Measurements from ENCODE around the gene FMN1. TPM values are rescaled to one million over a fixed set of nuclear protein-coding genes. Genes with fewer than 3 reads are reported as not detected.

The FMN1 gene, protein sequence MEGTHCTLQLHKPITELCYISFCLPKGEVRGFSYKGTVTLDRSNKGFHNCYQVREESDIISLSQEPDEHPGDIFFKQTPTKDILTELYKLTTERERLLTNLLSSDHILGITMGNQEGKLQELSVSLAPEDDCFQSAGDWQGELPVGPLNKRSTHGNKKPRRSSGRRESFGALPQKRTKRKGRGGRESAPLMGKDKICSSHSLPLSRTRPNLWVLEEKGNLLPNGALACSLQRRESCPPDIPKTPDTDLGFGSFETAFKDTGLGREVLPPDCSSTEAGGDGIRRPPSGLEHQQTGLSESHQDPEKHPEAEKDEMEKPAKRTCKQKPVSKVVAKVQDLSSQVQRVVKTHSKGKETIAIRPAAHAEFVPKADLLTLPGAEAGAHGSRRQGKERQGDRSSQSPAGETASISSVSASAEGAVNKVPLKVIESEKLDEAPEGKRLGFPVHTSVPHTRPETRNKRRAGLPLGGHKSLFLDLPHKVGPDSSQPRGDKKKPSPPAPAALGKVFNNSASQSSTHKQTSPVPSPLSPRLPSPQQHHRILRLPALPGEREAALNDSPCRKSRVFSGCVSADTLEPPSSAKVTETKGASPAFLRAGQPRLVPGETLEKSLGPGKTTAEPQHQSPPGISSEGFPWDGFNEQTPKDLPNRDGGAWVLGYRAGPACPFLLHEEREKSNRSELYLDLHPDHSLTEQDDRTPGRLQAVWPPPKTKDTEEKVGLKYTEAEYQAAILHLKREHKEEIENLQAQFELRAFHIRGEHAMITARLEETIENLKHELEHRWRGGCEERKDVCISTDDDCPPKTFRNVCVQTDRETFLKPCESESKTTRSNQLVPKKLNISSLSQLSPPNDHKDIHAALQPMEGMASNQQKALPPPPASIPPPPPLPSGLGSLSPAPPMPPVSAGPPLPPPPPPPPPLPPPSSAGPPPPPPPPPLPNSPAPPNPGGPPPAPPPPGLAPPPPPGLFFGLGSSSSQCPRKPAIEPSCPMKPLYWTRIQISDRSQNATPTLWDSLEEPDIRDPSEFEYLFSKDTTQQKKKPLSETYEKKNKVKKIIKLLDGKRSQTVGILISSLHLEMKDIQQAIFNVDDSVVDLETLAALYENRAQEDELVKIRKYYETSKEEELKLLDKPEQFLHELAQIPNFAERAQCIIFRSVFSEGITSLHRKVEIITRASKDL (N-terminal part only)
- 10 to 100 TPM; 12.6 to 52.2 (median 20.1) TPM for total RNA-seq

- peak within 1 kb of the TSS; percentile 47 for H3K4me3 ChIP-seq (ENCODE audit: low read depth, poor library complexity, severe bottlenecking)
- no peak for TF ChIP-seq POLR2A (IDR thresholded peaks at IDR 0.05)
- TF ChIP-seq, protein P1, sequence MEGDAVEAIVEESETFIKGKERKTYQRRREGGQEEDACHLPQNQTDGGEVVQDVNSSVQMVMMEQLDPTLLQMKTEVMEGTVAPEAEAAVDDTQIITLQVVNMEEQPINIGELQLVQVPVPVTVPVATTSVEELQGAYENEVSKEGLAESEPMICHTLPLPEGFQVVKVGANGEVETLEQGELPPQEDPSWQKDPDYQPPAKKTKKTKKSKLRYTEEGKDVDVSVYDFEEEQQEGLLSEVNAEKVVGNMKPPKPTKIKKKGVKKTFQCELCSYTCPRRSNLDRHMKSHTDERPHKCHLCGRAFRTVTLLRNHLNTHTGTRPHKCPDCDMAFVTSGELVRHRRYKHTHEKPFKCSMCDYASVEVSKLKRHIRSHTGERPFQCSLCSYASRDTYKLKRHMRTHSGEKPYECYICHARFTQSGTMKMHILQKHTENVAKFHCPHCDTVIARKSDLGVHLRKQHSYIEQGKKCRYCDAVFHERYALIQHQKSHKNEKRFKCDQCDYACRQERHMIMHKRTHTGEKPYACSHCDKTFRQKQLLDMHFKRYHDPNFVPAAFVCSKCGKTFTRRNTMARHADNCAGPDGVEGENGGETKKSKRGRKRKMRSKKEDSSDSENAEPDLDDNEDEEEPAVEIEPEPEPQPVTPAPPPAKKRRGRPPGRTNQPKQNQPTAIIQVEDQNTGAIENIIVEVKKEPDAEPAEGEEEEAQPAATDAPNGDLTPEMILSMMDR (IDR thresholded peaks at IDR 0.05), result no peak
- peak; percentile 93 to 98 for DNase-seq (ENCODE audit: low spot score in 2 of 2)
- 7 to 8% methylated on average over 39 to 44 of the region's 46 CpGs for WGBS, 2 donors
- intact Hi-C loops (cut with DNase I; ENCODE audit: low total_unique reads), result no loop called here
Observed at GRCh38 chr15:33194704-33195670, at the start of gene FMN1. Gene FMN1, minus strand, starts transcription at chr15:33194714. Its CDS starts 39,800 bp downstream, at chr15:33154914.

- intact Hi-C loops (cut with DNase I; ENCODE audit: low total_unique reads), result no loop called here
- DNase-seq (ENCODE audit: low spot score in 2 of 2), result no peak
- no peak overlapping the region for H3K4me3 ChIP-seq (ENCODE audit: low read depth, poor library complexity, severe bottlenecking)
- 73 to 95% methylated on average over 1 of the region's 1 CpG for WGBS, 2 donors
- TF ChIP-seq POLR2A (IDR thresholded peaks at IDR 0.05), result no peak
- TF ChIP-seq, protein P1 (IDR thresholded peaks at IDR 0.05), result no peak
Observed at GRCh38 chr15:33243869-33244268, 49.4 kb upstream of the FMN1 start.

GRCh38 chr15:33243393-33243792 is 48.9 kb upstream of the FMN1 start:
- no peak overlapping the region for H3K4me3 ChIP-seq (ENCODE audit: low read depth, poor library complexity, severe bottlenecking)
- intact Hi-C loops (cut with DNase I; ENCODE audit: low total_unique reads), result no loop called here
- WGBS, 2 donors, result 94 to 100% methylated on average over 2 of the region's 2 CpGs
- TF ChIP-seq, protein P1 (IDR thresholded peaks at IDR 0.05), result no peak
- TF ChIP-seq POLR2A (IDR thresholded peaks at IDR 0.05), result no peak
- DNase-seq (ENCODE audit: low spot score in 2 of 2), result no peak

- TF ChIP-seq POLR2A (IDR thresholded peaks at IDR 0.05), result no peak
- TF ChIP-seq, protein P1 (IDR thresholded peaks at IDR 0.05), result no peak
- 75 to 83% methylated on average over 5 of the region's 5 CpGs for WGBS, 2 donors
- intact Hi-C loops (cut with DNase I; ENCODE audit: low total_unique reads), result no loop called here
- no peak for DNase-seq (ENCODE audit: low spot score in 2 of 2)
- no peak overlapping the region for H3K4me3 ChIP-seq (ENCODE audit: low read depth, poor library complexity, severe bottlenecking)
Observed at GRCh38 chr15:33242669-33243191, 48.2 kb upstream of the FMN1 start.
